Trophoblast cell (in vitro differentiated cells and primary cell): ENCODE data around the gene PROSER3.

ENCODE experiments used
- DNase-seq, 2 donors: peaks; one replicate each; pipeline ENCODE4 v3.0.0-alpha.2; 2016
- H2AFZ ChIP-seq: 2 replicates; pipeline ENCODE4 v1.6.1; 2013; ENCODE audit warnings: low read length, moderate library complexity, mild to moderate bottlenecking; ENCODE audit not compliant: insufficient read depth, poor library complexity
- H2AK5ac ChIP-seq: 2 replicates; pipeline ENCODE4 v1.6.1; 2013; ENCODE audit warnings: mild to moderate bottlenecking, low read length
- H2BK120ac ChIP-seq: 2 replicates; pipeline ENCODE4 v1.6.1; 2013; ENCODE audit warnings: low read length, mild to moderate bottlenecking, moderate library complexity; ENCODE audit not compliant: insufficient read depth, poor library complexity
- H2BK12ac ChIP-seq: 2 replicates; pipeline ENCODE4 v1.6.1; 2013; ENCODE audit warnings: mild to moderate bottlenecking, low read length, moderate library complexity
- H2BK5ac ChIP-seq: 2 replicates; pipeline ENCODE4 v1.6.1; 2013; ENCODE audit warnings: low read length, low read depth, moderate library complexity, mild to moderate bottlenecking; ENCODE audit not compliant: poor library complexity
- H3K14ac ChIP-seq: 2 replicates; pipeline ENCODE4 v1.6.1; 2013; ENCODE audit warnings: mild to moderate bottlenecking, low read length
- H3K18ac ChIP-seq: 2 replicates; pipeline ENCODE4 v1.6.1; 2013; ENCODE audit warnings: mild to moderate bottlenecking, low read length
- H3K23ac ChIP-seq: 2 replicates; pipeline ENCODE4 v1.6.1; 2013; ENCODE audit warnings: low read length
- H3K27ac ChIP-seq: 2 replicates; pipeline ENCODE4 v1.5.1; 2013; ENCODE audit warnings: low read depth, mild to moderate bottlenecking, inconsistent platforms, low read length, moderate library complexity
- H3K27me3 ChIP-seq: 2 replicates; pipeline ENCODE4 v1.6.1; 2013; ENCODE audit warnings: inconsistent platforms, mild to moderate bottlenecking, low read length, moderate library complexity; ENCODE audit not compliant: insufficient read depth
- H3K36me3 ChIP-seq, 2 experiments: 1 replicate in 1 of 2; 2 replicates in 1 of 2; pipeline ENCODE4 v1.6.1; 2013; ENCODE audit warnings: low read length in 2 of 2, mild to moderate bottlenecking in 2 of 2, moderate library complexity in 1 of 2; ENCODE audit not compliant: insufficient read depth in 2 of 2, control insufficient read depth in 1 of 2
- H3K4ac ChIP-seq: 2 replicates; pipeline ENCODE4 v1.6.1; 2013; ENCODE audit warnings: low read depth, mild to moderate bottlenecking, low read length, moderate library complexity
- H3K4me1 ChIP-seq, 2 experiments: 1 replicate in 1 of 2; 2 replicates in 1 of 2; pipeline ENCODE4 v1.6.1; 2013; ENCODE audit warnings: low read length in 2 of 2, mild to moderate bottlenecking in 2 of 2, moderate library complexity in 1 of 2; ENCODE audit not compliant: insufficient read depth in 2 of 2, control insufficient read depth in 1 of 2
- H3K4me2 ChIP-seq: 2 replicates; pipeline ENCODE4 v1.6.1; 2013; ENCODE audit warnings: inconsistent platforms, mild to moderate bottlenecking, low read length, moderate library complexity
- H3K4me3 ChIP-seq: 2 replicates; pipeline ENCODE4 v1.5.1; 2013; ENCODE audit warnings: mild to moderate bottlenecking, low read depth, low read length, inconsistent platforms
- H3K79me1 ChIP-seq: one replicate; pipeline ENCODE4 v1.6.1; 2013; ENCODE audit warnings: low read length
- H3K79me2 ChIP-seq: 2 replicates; pipeline ENCODE4 v1.6.1; 2013; ENCODE audit warnings: low read length, mild to moderate bottlenecking; ENCODE audit not compliant: control insufficient read depth, insufficient read depth, poor library complexity
- H3K9ac ChIP-seq: 2 replicates; pipeline ENCODE4 v1.6.1; 2013; ENCODE audit warnings: mild to moderate bottlenecking, low read length
- H3K9me3 ChIP-seq: 2 replicates; pipeline ENCODE4 v1.6.1; 2013; ENCODE audit warnings: low read depth, mild to moderate bottlenecking, control low read depth, inconsistent platforms, low read length; ENCODE audit not compliant: insufficient read depth
- H4K12ac ChIP-seq: 2 replicates; pipeline ENCODE4 v1.6.1; 2013; ENCODE audit warnings: low read depth, mild to moderate bottlenecking, low read length, moderate library complexity
- H4K8ac ChIP-seq: 2 replicates; pipeline ENCODE4 v1.6.1; 2013; ENCODE audit warnings: low read depth, mild to moderate bottlenecking, low read length, moderate library complexity
- H4K91ac ChIP-seq: one replicate; pipeline ENCODE4 v1.6.1; 2013; ENCODE audit warnings: low read depth, mild to moderate bottlenecking, low read length, moderate library complexity
- WGBS: extraction: QIAGEN DNeasy Blood & Tissue Kit; methylation state at CpG from one replicate; pipeline ENCODE4 v1.1.7; 2013; ENCODE audit warnings: missing lambda C conversion rate; ENCODE audit not compliant: insufficient read length, insufficient coverage; ENCODE audit errors: extremely low coverage; 5-methylcytosine and 5-hydroxymethylcytosine counted together

PROSER3 gene

DNA sequence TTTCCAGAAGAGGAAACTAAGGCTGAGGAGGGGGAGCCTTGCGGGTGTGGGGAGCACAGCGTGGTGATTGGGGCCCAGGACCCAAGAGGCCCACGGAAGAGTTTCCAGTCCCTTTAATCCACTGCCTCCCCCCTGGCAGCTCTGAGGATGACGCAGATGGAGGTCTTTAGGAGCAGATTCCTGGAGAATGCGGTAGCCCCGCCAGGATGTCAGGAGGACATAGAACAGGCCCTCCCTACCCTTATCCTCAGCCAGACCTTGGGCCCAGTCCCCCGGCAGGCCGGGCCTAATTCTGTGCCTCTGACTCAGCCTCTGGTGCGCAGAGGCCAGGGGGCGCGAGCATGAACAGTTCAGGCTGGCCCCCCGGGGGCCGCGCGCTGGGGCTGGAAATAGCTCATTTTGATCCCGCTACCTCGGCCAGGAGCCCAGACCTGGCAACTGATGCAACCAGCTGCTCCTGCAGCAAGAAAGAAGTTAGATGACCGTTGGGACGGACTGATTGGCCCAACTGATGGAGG, 686 bp upstream of the PROSER3 start:
- H3K79me2 ChIP-seq, result peaks cover 6% of the 10 kb centered on the region
- H3K36me3 ChIP-seq, result peaks cover 40 to 42% of the 10 kb centered on the region in 2 experiments
- peak overlapping the region; percentile 93 for H2BK120ac ChIP-seq
- H2AFZ ChIP-seq, result peak overlapping the region; percentile 58
- H3K9me3 ChIP-seq, result peaks cover 4% of the 10 kb centered on the region
- peaks cover 27% of the 10 kb centered on the region for H3K79me1 ChIP-seq
- peak overlapping the region; percentile 88 for H2BK5ac ChIP-seq
- H3K23ac ChIP-seq, result no peak overlapping the region
- peak overlapping the region; percentile 69 for H3K4me2 ChIP-seq
- H3K18ac ChIP-seq, result peak overlapping the region; percentile 85
- peak overlapping the region; percentile 84 for H3K14ac ChIP-seq
- peak overlapping the region; percentile 91 for H4K91ac ChIP-seq
- peak overlapping the region; percentile 87 for H4K8ac ChIP-seq
- no peak overlapping the region for H3K4me3 ChIP-seq
- H3K9ac ChIP-seq, result peak overlapping the region; percentile 64
- peak overlapping the region; percentile 93 for H3K27ac ChIP-seq
- H3K4ac ChIP-seq, result peak overlapping the region; percentile 71
- no peaks in the 10 kb centered on the region for H3K27me3 ChIP-seq
- H3K4me1 ChIP-seq, result peaks cover 29 to 31% of the 10 kb centered on the region in 2 experiments
- peak overlapping the region; percentile 91 for H2AK5ac ChIP-seq
- H4K12ac ChIP-seq, result peak overlapping the region; percentile 84
- no CpG with 5 or more reads among the region's 19 CpGs for WGBS
- DNase-seq, result peak; percentile 95
- H2BK12ac ChIP-seq, result peak overlapping the region; percentile 83

DNA sequence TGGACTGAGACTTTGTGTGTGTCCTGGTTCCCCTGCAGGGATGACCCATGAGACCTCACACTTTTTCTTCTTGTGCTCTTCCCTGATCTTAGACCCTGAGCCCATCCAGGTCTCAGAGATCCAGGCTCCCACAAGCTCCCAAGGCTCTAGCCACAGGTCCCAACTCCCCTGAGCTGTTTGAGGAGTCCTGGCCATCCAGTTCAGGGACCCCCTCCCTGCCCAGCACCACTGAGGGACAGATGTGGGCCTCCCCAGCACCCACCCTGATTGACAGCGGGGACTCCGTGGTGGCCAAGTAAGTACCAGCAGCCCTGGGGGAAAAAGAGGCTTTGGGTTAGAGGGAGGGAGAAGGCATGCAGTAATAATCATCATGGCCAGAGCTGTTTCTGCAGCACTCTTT, 1.7 kb downstream of the PROSER3 start:
- Histone ChIP-seq H4K8ac (no peak overlapping the region), H3K79me2 (peaks cover 6% of the 10 kb centered on the region), H3K4me3 (no peak overlapping the region), H4K91ac (no peak overlapping the region), H3K9me3 (no peaks in the 10 kb centered on the region), H3K4me1 (peaks cover 26 to 31% of the 10 kb centered on the region in 2 experiments), H3K18ac (no peak overlapping the region), H3K79me1 (peaks cover 27% of the 10 kb centered on the region), H2AK5ac (no peak overlapping the region), H3K27me3 (no peaks in the 10 kb centered on the region), H3K23ac (no peak overlapping the region), H3K36me3 (peaks cover 25 to 28% of the 10 kb centered on the region in 2 experiments), H2BK12ac (no peak overlapping the region), H3K14ac (no peak overlapping the region), H2BK120ac (no peak overlapping the region), H2BK5ac (no peak overlapping the region), H2AFZ (no peak overlapping the region), H3K27ac (no peak overlapping the region), H3K4me2 (no peak overlapping the region), H3K4ac (no peak overlapping the region), H4K12ac (no peak overlapping the region), H3K9ac (no peak overlapping the region)
- DNase-seq, result no peak
- WGBS, result no CpG with 5 or more reads among the region's 2 CpGs

DNA sequence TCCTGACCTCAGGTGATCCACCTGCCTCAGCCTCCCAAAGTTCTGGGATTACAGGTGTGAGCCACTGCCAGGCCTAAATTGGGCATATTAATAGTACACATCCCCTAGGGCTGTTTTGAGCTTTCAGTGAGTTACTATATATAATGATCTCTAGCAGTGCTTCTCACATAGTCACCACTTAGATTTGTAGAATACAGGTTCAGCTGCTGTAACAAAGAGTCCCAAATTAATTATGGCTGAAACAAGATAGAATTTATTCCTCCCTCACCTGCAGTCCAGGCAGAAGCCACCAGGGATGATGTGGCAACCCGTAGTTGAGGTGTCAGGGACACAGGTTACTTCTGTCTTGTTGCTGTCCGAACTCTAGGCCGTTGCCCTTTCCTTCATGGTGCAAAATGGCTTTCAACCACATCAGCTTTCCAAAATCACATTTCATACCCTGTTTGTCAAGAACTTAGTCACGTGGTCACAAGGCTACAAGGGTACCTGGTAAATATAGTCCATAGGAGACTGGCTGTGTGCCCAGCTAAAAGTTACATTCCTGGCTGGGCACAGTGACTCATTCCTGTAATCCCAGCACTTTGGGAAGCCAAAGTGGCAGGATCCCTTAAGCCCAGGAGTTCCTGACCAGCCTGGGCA, 2.9 kb downstream of the PROSER3 start:
- WGBS, result no CpG with 5 or more reads among the region's 4 CpGs
- Histone ChIP-seq H3K4me3 (no peak overlapping the region), H4K91ac (no peak overlapping the region), H3K9ac (no peak overlapping the region), H3K14ac (no peak overlapping the region), H2BK12ac (no peak overlapping the region), H3K18ac (no peak overlapping the region), H2BK120ac (no peak overlapping the region), H3K27ac (no peak overlapping the region), H3K27me3 (no peaks in the 10 kb centered on the region), H3K4ac (no peak overlapping the region), H3K4me1 (peaks cover 16 to 20% of the 10 kb centered on the region in 2 experiments), H3K4me2 (no peak overlapping the region), H4K8ac (no peak overlapping the region), H3K79me2 (peaks cover 6% of the 10 kb centered on the region), H3K36me3 (peaks cover 27 to 36% of the 10 kb centered on the region in 2 experiments), H3K79me1 (peaks cover 20% of the 10 kb centered on the region), H4K12ac (no peak overlapping the region), H2BK5ac (no peak overlapping the region), H2AK5ac (no peak overlapping the region), H2AFZ (no peak overlapping the region), H3K23ac (no peak overlapping the region), H3K9me3 (no peaks in the 10 kb centered on the region)
- DNase-seq, result no peak

DNA sequence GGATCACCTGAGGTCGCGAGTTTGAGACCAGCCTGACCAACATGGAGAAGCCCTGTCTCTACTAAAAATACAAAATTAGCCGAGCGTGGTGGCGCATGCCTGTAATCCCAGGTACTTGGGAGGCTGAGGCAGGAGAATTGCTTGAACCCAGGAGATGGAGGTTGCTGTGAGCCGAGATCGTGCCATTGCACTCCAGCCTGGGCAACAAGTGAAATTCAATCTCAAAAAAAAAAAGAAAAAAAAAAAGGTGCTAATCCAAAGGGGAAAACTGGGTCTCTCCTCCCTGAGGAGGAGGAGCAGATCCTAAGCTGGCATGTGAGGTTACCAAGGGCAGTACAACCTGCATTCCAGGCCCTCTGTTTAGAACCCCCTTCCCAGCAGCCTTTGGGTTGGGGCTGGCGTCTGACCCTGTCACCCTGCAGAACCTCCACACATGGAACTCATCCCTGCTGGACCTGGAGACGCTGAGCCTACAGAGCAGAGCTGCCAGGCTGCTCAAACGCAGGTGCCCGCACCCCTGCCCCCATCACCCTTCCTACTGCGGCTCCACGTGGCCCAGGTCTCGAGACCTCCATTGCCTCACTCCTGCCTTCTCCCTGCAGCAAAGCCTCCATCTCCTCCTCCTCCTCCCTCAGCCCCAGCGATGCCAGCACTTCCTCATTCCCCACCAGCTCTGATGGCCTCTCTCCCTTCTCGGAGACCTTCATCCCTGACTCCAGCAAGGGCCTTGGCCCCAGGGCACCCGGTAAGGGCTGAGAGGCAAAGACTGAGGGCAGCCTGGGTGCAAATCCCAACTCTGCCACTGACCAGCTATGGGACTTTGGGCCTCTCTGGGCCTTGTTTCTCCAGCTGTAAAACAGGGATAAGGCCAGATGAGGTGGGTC, 6.7 kb downstream of the PROSER3 start:
- Histone ChIP-seq H3K4me1 (peaks cover 0 to 4% of the 10 kb centered on the region in 2 experiments), H3K4me2 (no peak overlapping the region), H4K12ac (no peak overlapping the region), H3K14ac (no peak overlapping the region), H4K91ac (no peak overlapping the region), H3K4ac (no peak overlapping the region), H2BK120ac (no peak overlapping the region), H3K79me1 (no peaks in the 10 kb centered on the region), H2AFZ (no peak overlapping the region), H3K36me3 (peaks cover 46 to 60% of the 10 kb centered on the region in 2 experiments), H3K27me3 (no peaks in the 10 kb centered on the region), H3K4me3 (no peak overlapping the region), H4K8ac (no peak overlapping the region), H3K79me2 (no peaks in the 10 kb centered on the region), H3K9ac (no peak overlapping the region), H3K9me3 (peaks cover 2% of the 10 kb centered on the region), H2BK12ac (no peak overlapping the region), H3K23ac (no peak overlapping the region), H2AK5ac (no peak overlapping the region), H3K18ac (no peak overlapping the region), H3K27ac (no peak overlapping the region), H2BK5ac (no peak overlapping the region)
- no CpG with 5 or more reads among the region's 17 CpGs for WGBS
- DNase-seq, result peak; percentile 77 to 88
